GM19023 (cell line): ENCODE measurements around the gene ASB14.
"Not testable (repeated sequence)": the region's sequence is repeated elsewhere in the genome, so short reads cannot be mapped to it uniquely, and the experiment has no call there.

Experiments
- ATAC-seq: cut with Tn5 transposase; IDR thresholded peaks from one replicate; pipeline ENCODE4 v1.9.1; 2021; ENCODE audit warnings: mild to moderate bottlenecking, moderate library complexity; ENCODE audit not compliant: unreplicated experiment

ASB14 gene

GRCh38 chr3:57292159-57292896 lies at the start of gene ASB14:
Gene ASB14, minus strand, starts transcription at chr3:57292685. Its CDS starts 652 bp downstream, at chr3:57292033.
- no peak for ATAC-seq

GRCh38 chr3:57339071-57339642 lies 46.7 kb upstream of the ASB14 start:
- ATAC-seq, result not testable (repeated sequence)

DNA sequence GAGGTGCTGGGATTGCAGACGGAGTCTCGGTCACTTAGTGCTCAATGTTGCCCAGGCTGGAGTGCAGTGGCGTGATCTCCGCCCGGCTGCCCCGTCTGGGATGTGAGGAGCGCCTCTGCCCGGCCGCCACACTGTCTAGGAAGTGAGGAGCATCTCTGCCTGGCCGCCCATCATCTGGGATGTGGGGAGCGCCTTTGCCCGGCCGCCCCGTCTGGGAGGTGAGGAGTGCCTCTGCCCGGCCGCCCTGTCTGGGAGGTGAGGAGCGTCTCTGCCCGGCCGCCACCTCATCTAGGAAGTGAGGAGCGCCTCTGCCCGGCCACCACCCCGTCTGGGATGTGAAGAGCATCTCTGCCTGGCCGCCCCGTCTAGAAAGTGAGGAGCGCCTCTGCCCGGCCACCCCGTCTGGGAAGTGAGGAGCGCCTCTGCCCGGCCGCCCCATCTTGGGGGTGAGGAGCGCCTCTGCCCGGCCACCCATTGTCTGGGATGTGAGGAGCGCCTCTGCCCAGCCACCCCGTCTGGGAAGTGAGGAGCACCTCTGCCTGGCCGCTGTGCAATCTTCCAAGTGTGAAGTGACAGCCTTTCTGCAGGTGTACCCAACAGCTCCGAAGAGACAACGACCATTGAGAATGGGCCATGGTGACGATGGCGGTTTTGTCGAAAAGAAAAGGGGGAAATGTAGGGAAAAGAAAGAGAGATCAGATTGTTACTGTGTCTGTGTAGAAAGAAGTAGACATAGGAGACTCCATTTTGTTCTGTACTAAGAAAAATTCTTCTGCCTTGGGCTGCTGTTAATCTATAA lies 46.0 kb upstream of the ASB14 start:
- not testable (repeated sequence) for ATAC-seq

GRCh38 chr3:57335283-57335938 lies 42.9 kb upstream of the ASB14 start:
- ATAC-seq, result no peak

DNA sequence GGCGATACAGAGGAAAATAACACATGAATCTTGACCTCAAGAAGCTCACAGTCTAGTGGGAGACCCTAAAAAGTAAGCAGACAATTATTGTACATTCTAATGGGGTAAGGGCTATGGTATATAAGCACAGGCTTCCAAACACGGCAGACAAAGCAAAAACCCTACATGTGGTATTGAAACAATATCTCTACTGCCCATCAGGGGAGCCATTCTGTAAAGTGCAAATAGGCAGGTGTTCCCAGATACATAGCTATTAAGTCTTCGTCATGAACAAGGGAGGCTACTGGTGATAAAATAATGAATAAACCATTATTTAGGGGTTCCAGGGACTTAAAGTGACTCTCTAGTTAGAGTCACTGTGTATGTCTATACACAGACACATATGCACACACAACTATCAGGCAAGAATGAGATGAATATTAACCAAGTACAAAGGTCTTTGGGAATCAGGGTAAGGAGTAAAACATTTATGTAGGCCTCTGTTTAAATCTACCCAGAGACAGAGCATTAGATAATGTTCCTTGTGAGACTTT lies 38.7 kb upstream of the ASB14 start:
- ATAC-seq, result no peak

- not testable (repeated sequence) for ATAC-seq
Observed at GRCh38 chr3:57326498-57326897, 34.0 kb upstream of the ASB14 start.

- no peak for ATAC-seq
Observed at GRCh38 chr3:57314204-57314603, 21.7 kb upstream of the ASB14 start.

- no peak for ATAC-seq
Observed at GRCh38 chr3:57309769-57310360, 17.4 kb upstream of the ASB14 start.

DNA sequence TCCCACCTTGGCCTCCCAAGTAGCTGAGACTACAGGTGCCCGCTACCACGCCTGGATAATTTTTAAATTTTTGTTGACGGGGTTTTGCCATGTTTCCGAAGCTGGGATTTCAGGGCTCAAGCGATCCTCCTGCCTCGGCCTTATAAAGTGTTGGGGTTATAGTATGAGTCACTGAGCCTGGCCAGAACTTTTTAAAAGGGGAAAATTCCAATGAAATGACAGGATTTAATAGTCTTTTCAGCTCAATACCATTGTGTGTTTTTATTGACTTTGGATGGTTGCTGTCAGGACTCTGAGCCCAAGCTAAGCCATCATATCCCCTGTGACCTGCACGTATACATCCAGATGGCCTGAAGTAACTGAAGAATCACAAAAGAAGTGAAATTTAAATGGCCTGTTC lies 11.0 kb upstream of the ASB14 start:
- not testable (repeated sequence) for ATAC-seq

DNA sequence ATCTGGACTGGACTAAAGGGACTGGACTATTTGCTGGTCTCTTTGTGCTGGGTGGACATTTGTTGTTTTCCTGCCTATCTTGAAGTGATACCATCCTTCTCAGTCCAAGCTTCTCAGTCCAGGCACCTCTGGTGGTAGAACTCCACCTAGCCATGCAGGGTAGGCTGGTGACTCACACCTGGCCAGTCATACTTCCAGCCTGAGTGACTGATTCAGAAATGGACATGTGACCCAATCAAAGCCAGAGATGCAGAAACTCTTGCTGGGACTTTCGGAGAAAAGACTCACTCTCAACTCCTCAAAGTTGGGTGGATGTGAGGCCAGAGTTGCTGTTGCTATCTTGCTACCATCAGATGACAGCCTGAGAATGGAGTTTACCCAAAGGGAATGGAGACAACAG lies 5.6 kb upstream of the ASB14 start:
- no peak for ATAC-seq

- no peak for ATAC-seq
Observed at GRCh38 chr3:57292897-57293526, 527 bp upstream of the ASB14 start.

GRCh38 chr3:57288403-57288802 lies 4.1 kb downstream of the ASB14 start:
- no peak for ATAC-seq

DNA sequence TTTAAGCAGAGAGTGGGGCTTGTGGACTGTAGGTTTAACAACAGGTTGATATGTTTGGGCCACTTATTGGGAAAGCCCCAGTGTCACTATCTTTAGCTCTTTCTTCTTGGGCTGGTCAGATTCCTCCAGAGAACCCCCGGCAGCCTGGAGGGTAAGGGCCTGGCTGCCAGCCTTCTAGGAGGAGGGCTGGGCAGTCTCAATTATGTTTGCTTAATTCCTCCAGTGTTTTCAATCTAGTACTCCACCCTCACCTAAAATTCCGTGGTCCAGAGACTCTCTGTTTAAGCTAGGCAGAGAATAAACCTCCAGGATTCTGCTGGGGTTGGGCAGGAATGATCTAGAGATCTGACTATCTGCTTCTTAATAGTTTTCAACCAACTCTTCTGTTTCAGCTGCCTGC lies 5.3 kb downstream of the ASB14 start:
- ATAC-seq, result no peak

- ATAC-seq, result no peak
Observed at GRCh38 chr3:57283334-57283733, 9.2 kb downstream of the ASB14 start.

GRCh38 chr3:57281715-57282114 lies 10.8 kb downstream of the ASB14 start:
- no peak for ATAC-seq

GRCh38 chr3:57279685-57280084 lies 12.8 kb downstream of the ASB14 start:
- no peak for ATAC-seq

DNA sequence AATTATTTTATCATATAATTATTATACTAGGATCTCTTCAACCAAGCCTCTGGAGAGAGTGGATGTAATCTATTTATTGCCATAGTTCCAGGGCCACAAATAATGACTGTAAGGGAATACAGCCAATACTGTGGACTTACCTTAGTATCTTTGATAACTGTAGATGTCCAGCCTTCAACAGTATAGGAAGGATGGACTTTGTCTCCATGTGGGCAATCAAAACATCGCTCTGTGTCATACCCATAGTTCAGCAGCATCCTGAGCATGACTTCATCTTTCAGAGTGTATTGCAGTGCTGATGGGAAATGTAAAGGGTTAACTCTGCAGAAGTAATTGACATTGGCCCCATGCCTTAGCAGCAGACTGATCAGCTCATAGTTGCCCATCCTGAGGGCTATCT lies 14.2 kb downstream of the ASB14 start:
- no peak for ATAC-seq

- no peak for ATAC-seq
Observed at GRCh38 chr3:57275393-57275792, 17.1 kb downstream of the ASB14 start.

- no peak for ATAC-seq
Observed at GRCh38 chr3:57274845-57275244, 17.6 kb downstream of the ASB14 start.

GRCh38 chr3:57268416-57268815 lies 24.1 kb downstream of the ASB14 start:
- no peak for ATAC-seq
